AG09309 (cell line): Measurements from ENCODE around the gene CCDC30.
"Not testable (repeated sequence)": the region's sequence is repeated elsewhere in the genome, so short reads cannot be mapped to it uniquely, and the experiment has no call there.

Source experiments
- DNase-seq: peaks from one replicate; pipeline ENCODE4 v3.0.0-alpha.2; 2010; ENCODE audit warnings: low read depth
- H3K4me3 ChIP-seq: 2 replicates; pipeline ENCODE4 v1.5.1; 2011; ENCODE audit warnings: mild to moderate bottlenecking, low read depth, low read length, moderate library complexity; ENCODE audit not compliant: control insufficient read depth
- TF ChIP-seq, protein P1 (sequence below): IDR thresholded peaks from 2 replicates; pipeline ENCODE4 v1.5.1; 2011; ENCODE audit warnings: mild to moderate bottlenecking, low read depth, low read length, inconsistent platforms; ENCODE audit not compliant: insufficient read depth, control insufficient read depth; ENCODE audit errors: missing control alignments

CCDC30 gene

DNA sequence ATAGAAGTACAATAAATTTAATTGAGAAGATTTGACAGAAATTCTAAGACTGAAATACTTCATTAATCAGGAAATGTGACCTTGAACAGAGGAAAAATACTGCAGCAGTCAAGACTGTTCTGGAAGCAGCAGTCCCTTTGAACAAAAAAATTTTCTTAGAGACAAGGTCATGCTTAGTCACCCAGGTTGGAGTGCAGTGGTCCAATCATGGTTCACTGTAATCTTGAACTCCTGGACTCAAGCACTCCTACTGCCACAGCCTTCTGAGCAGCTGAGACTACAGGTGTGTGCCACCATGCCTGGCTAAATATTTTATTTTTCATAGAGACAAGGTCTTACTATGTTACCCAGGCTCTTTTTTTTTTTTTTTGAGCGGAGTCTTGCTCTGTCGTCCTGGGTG, 1.9 kb upstream of the CCDC30 start:
- TF ChIP-seq, protein P1, sequence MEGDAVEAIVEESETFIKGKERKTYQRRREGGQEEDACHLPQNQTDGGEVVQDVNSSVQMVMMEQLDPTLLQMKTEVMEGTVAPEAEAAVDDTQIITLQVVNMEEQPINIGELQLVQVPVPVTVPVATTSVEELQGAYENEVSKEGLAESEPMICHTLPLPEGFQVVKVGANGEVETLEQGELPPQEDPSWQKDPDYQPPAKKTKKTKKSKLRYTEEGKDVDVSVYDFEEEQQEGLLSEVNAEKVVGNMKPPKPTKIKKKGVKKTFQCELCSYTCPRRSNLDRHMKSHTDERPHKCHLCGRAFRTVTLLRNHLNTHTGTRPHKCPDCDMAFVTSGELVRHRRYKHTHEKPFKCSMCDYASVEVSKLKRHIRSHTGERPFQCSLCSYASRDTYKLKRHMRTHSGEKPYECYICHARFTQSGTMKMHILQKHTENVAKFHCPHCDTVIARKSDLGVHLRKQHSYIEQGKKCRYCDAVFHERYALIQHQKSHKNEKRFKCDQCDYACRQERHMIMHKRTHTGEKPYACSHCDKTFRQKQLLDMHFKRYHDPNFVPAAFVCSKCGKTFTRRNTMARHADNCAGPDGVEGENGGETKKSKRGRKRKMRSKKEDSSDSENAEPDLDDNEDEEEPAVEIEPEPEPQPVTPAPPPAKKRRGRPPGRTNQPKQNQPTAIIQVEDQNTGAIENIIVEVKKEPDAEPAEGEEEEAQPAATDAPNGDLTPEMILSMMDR = no peak
- no peak overlapping the region for H3K4me3 ChIP-seq
- DNase-seq = no peak

DNA sequence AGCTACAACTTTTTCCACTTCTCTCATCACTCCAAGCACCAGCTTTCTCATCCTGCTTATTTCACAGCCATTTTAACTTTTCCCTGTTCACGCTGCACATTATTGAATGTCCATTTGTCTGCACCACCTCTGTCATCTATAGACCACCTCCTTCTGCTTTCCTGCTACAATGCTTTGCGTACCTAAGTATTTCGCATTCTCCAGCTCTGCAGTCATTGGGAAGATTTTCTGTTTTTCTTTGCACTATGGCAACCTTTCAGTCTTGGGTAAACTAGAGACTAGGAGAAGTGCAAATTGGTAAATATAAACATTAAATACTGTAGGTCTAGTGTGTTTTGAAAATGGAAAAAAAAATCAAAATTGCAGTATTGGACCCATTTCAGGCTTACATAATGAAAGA, 835 bp downstream of the CCDC30 start:
- no peak for DNase-seq
- TF ChIP-seq, protein P1 = no peak
- peak overlapping the region; percentile 74; the same call in 1 of the 2 replicates for H3K4me3 ChIP-seq

DNA sequence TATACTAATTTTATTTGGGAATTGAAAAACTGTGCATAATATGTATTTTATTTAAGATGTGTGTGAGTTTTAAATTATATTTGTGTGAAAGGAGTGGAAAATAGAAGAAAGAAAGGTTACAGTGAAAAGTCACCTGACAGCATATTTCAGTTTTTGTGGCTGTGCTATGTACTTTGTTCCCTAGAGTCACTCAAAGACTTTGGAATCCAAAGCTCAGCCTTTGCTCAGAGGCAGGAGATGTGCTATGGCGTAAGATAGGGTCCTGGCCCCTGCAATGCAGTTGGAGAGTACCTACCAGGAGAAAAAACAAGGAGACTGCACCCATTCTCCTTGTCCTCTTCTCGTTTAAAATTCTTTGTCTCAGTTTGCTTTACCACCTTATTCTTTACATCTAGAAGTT, 2.9 kb downstream of the CCDC30 start:
- no peak overlapping the region for H3K4me3 ChIP-seq
- TF ChIP-seq, protein P1 = no peak
- no peak for DNase-seq

DNA sequence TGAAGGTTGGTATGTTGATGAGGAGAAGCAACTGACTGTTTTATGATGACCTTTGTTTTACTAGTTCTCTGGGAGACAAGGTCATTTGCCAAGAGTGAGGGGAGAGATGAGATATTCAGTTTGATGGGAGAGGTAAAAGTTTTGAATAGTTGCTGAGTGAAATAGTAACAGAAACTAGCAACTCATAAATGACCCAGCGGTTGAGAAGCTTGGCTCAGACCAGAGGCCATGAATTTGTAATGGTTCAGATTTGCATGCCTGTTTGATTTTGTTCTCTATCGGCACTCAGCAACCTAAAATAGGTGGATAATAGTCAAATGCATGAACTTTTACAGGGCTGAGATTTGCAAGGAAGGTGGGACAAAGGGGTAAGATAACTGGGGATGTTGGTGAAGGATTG, 6.6 kb downstream of the CCDC30 start:
- TF ChIP-seq, protein P1 = no peak
- no peak overlapping the region for H3K4me3 ChIP-seq
- DNase-seq = no peak

DNA sequence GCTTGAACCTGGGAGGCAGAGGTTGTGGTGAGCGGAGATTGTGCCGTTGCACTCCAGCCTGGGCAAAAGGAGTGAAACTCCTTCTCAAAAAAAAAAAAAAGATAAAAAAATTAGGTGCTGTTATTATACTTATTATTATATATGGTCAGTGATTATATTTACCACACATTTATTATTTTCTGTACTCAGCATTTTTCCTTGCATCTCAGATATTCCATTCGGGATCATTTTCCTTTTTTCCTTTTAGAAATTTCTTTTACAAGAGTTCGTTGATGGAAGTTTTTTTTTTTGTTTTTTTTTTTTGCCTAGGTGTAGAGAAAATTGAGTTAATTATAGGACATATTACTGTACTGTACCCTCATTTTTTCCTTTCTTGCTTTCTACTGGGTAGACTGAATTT, 13.5 kb downstream of the CCDC30 start:
- TF ChIP-seq, protein P1 = no peak
- no peak overlapping the region for H3K4me3 ChIP-seq
- DNase-seq = no peak

DNA sequence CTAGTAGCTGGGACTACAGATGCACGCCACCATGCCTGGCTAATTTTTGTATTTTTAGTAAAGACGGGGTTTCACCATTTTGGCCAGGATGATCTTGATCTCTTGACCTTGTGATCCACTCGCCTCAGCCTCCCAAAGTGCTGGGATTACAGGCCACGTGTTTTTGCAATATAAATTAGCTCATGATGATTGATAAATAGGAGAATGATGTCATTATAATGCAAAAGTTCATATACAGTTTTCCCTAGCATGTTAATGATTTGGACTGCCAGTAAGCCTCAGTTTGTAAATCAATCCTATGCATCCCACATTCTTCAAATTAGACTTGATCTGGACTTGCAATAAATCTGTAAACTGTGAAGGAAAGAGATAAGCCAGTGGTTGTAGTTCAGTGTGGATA, 14.3 kb downstream of the CCDC30 start:
- not testable (repeated sequence) for H3K4me3 ChIP-seq, DNase-seq

DNA sequence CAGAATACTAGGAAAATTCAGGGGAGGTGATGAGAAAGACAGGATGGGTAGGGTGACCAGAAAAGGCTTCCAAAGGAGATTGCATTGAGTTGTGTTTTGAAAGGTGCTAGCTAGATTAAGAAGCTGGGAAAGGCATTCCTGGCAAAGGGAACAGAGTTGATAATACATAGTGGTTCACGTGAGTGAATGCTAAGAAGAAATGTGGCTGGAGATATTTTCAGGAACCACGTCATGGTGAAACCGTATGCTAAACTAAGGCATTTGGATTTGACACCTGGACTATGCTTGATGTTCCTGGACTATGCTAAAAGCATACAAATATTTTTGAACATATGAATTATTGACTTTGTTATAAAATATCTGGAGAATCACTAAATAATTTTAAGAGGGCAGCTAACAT, 14.7 kb downstream of the CCDC30 start:
- DNase-seq = no peak
- H3K4me3 ChIP-seq = no peak overlapping the region
- TF ChIP-seq, protein P1 = no peak

DNA sequence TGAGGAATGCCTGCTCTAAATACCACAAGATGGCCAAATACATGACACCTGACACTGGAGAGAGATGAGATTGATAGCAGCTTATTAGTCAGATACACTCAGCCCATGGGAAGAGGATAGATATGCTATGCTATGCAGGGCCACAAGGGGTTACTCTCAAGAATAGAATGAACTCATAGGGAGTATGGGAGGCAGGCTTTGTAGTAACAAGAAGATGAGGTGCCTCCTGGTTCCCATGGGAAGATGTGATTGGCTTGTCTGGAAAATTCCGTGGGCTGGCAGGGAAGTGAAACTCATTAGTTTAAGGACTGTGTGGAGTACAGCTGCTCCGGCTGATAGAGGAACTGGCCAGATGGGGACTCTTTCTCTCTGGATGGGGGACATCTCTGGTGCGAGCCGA, 16.5 kb downstream of the CCDC30 start:
- DNase-seq = no peak
- TF ChIP-seq, protein P1 = no peak

More for the DNA sequence above, 16.5 kb downstream of the CCDC30 start:
- H3K4me3 ChIP-seq = no peak overlapping the region
